Measurements from ENCODE around the gene ARRDC3.

GRCh38 chr5:91365498-91365897 is 17.6 kb downstream of the ARRDC3 start:
- no peak for TF ChIP-seq EZH2 (IDR thresholded peaks at IDR 0.05; ENCODE audit: borderline replicate concordance)
- TF ChIP-seq CTCF (IDR thresholded peaks at IDR 0.05; ENCODE audit: poor library complexity), result no peak
- TF ChIP-seq EZH2phosphoT487 (IDR thresholded peaks at IDR 0.05; ENCODE audit: low read depth, severe bottlenecking, unreplicated experiment), result no peak
